GM11168 (cell line): ENCODE data around the gene ZFR2.
"Not testable (repeated sequence)": the region's sequence is repeated elsewhere in the genome, so short reads cannot be mapped to it uniquely, and the experiment has no call there.

Source experiments
- in situ Hi-C: fragments of 300-500 bp; cut with MboI; formaldehyde crosslinking; loops from one replicate; pipeline ENCODE4 v1.12.0; 2022; ENCODE audit warnings: low sequenced_read_pairs; ENCODE audit not compliant: unreplicated experiment

The ZFR2 gene

GRCh38 chr19:3818466-3818865, 50.4 kb downstream of the ZFR2 start:
- in situ Hi-C loops, result no loop called here

DNA sequence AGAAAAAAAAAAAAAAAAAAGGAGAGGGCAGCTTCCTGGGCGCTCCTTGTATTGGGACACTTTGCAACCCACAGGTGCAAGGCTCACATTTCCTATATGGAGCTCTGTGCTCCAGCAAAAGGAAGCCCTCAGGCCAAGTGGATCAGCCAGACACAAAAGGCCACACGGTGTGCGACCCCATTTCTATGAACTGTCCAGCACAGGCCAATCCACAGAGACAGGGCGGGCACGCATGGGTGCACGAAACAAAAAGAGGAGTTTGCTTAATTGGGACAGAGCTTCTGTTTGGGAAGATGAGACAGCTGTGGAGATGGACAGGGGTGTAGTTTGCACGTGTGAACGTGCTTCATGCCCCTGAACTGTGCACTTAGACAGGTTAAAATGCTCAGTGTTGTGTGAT, 51.1 kb downstream of the ZFR2 start:
- in situ Hi-C loops, result no loop called here

- in situ Hi-C loops, result no loop called here
Measured at GRCh38 chr19:3816566-3817218, 52.1 kb downstream of the ZFR2 start.

DNA sequence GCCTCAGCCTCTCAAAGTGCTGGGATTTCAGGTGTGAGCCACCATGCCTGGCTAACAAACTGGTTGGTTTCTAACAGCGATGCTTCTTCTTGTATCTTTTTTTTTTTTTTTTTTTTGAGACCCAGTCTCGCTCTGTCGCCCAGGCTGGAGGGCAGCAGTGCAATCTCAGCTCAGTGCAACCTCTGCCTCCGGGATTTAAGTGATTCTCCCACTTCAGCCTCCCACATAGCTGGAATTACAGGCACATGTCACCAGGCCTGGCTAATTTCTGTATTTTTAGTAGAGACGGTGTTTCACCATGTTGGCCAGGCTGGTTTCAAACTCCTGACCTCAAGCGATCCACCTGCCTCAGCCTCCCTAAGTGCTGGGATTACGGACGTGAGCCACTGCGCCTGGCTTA, 52.7 kb downstream of the ZFR2 start:
- in situ Hi-C loops, result not testable (repeated sequence)

GRCh38 chr19:3814648-3815047, 54.2 kb downstream of the ZFR2 start:
- in situ Hi-C loops, result no loop called here

DNA sequence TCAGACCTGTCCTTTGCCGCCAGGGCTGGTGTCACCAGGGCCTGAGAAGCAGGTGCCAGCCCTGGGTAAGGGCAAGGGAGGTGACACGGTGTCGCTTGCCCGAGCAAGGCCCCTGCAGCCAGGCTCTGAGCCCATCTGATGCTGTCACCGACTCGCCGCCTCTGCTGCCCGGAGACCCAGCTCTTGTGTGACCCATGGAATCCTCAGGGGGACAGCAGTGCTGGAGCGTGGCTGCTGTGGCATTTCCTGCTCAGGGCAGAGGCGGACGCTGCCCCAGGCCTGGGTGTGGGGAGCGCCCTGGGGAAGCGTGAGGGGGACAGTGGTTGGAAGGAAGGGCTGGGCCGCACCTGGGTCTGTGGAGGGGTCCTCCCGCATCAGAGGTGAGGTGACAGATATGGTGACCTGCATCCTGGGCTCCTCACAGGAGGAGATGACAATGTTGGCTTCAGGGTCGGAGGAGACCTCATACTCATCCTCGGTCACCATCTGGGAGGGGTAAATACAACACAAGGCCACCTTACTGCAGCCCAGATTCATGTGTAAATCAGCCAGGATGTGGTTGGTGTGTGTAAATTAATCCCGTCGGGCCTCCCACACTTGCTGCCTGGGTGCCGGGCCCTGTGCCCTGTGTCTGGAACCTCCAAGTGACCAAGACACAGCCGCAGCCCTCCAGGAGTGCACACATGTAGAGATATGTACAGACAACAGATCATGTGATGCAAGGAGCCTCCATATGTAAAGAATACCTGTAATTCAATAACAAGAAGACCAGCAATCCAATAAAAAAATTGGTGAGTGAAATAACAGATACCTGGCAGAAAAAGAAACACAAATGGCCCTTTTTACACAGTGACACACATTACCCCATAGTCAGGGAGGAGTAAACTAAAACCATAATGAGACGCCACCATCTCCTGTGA, 55.1 kb downstream of the ZFR2 start:
- in situ Hi-C loops, result no loop called here

- in situ Hi-C loops, result no loop called here
Measured at GRCh38 chr19:3810708-3811355, 58.0 kb downstream of the ZFR2 start.

- in situ Hi-C loops, result no loop called here
Measured at GRCh38 chr19:3809881-3810707, 58.7 kb downstream of the ZFR2 start.

- in situ Hi-C loops, result no loop called here
Measured at GRCh38 chr19:3808420-3809143, 60.3 kb downstream of the ZFR2 start.

DNA sequence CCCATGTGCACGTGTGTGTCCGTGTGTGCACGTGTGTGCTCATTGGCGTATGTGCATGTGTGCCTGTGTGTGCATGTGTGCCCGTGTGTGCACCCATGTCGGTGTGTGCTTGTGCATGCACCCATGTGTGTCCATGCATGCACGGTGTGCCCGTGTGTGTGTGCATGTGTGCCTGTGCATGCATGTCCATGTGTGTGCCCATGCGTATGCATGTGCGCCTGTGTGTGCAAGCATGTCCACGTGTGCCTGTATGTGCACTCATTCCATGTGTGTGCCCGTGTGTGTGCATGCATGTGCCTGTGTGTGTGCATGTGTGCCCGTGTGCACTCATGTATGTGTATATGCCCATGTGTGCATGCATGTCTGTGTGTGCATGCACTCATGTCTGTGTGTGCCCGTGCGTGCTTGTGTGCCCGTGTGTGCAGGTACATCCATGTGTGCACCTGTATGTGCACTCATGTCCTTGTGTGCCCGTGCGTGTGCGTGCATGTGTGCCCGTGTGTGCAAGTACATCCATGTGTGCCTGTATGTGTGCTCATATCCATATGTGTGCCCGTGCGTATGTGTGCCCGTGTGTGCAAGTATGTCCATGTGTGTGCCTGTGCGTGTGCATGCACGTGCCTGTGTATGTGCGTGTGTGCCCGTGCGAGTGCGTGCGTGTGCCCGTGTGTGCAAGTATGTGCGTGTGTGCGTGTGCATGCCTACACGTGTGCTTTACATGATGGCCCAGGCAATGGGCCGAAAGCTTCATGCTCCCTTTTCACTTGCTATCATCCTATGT, 61.1 kb downstream of the ZFR2 start:
- in situ Hi-C loops, result no loop called here

GRCh38 chr19:3807131-3807480, 61.7 kb downstream of the ZFR2 start:
- in situ Hi-C loops, result no loop called here

DNA sequence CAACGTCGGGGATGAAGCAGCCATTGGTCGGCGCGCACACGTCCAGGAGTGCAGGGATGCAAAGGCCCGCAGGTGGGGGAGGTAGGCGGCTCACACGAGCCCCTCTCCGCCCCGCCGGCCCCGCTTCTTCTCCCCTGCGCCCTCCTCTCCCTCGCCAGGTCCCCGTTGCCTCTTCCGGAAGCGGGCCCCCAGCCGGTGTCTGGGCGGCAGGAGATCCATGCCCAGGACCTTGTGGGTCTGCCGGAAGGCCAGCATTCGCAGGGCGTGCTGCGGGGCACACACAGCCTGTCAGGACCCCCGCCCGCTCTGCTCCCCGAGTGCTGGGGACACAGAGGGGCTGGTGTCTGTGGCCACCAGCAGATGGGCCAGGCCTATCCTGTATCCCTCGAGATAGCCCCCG, 63.0 kb downstream of the ZFR2 start:
- in situ Hi-C loops, result no loop called here

DNA sequence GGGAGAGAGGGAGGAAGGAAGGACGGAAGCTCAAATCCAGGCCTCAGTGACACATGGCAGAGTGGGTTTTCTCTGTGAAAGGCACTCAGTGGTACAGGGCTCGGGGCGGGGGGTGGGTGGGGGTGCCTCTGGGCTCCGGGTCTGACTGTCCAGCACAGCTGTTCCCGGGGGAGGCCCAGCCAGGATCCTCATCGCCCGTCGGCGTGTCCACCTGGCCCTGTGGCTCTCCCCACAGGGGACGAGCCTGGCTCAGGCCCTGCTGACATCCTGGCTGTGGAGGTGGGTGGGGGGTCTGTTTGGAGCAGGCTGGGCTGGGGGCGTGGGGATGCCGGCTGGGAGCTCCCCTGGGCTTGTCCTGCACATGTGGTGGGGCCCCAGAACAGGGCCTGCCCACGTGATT, 64.4 kb downstream of the ZFR2 start:
- in situ Hi-C loops, result no loop called here

GRCh38 chr19:3803986-3804385, 64.9 kb downstream of the ZFR2 start:
- in situ Hi-C loops, result no loop called here

DNA sequence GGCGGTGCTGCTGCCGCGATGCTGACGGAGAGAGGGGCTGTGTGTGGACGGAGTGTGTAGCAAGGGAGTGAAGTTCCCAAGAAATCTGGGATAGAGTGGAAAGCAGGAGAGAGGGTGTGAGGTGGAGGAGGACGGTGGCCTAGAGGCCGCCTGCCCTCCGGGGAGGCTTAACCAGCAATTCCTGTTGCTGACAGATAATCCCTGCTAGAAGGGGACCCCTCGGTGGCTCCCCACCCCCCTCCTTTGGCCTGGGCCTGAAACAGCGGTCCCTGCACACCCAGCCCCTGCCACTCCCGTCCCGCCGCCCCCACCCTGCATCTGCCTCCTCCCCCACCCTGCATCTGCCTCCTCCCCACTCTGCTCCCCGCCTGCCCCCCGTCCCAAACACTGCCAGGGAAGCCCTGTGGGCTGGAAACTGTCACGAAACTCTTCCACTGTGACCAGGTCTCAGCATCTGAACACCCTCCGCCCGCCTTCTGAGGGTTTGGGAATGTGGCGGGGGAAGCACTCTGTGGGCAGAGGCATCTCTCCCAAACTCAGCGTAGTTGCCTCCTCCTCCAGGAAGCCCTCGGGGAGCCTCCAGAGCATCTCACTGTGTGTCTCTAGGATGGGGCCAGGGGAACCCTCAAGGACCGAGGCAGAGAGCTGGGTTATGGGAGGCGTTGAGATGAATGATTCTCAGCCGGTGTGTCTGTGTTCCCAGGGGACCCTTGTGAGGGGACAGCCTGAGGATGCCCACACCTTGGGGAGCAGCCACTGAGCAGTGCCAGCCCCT, 65.5 kb downstream of the ZFR2 start:
- in situ Hi-C loops, result no loop called here

DNA sequence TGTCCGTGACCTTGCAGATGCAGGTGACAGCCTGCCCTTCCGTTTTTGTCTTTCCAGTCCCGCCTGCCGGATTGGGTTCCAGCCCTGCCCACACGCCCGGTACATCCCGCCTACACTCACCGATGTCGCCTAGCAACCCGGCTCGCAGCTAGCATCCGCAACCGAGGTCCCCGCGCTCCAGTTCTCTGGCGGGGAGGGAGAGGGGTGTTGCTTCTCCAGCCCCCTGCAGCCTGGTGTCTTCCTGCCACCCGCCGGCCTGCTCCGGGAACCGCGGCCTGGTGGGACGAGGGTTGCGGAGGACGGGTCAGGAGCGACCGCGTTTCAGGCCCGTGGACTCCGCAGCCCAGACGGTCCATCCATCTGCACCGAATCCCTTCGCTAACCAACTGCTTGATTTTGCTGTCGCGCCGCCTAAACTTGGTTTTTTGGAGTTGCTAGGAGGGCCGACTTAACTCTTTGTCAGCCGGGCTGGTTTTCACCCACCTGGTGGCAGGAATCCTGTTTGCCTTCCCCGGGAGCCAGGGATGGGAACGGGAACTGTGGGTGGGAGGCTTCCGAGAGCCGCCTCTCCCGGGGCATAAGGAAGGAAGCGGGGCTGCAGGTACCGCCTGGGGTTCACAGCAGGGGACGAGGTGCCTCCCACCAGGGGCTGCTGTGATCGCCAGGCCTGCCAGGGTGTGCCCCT, 67.3 kb downstream of the ZFR2 start:
- in situ Hi-C loops, result no loop called here

DNA sequence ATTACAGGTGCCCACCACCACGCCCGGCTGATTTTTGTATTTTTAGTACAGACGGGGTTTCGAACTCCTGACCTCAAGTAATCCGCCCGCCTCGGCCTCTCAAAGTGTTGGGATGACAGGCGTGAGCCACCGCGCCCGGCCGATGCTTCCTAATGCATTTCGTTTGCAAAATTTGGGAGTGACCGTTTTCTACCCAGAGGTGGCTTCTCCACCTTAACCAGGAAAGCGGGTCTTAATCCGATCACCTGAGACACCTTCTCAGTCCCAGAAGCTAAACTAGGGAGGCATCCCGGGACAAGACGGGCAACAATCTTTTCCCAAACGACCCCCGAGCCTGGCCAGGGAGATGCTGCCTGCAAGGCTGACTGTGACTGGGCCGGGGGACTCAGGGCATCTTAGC, 67.8 kb downstream of the ZFR2 start:
- in situ Hi-C loops, result no loop called here

DNA sequence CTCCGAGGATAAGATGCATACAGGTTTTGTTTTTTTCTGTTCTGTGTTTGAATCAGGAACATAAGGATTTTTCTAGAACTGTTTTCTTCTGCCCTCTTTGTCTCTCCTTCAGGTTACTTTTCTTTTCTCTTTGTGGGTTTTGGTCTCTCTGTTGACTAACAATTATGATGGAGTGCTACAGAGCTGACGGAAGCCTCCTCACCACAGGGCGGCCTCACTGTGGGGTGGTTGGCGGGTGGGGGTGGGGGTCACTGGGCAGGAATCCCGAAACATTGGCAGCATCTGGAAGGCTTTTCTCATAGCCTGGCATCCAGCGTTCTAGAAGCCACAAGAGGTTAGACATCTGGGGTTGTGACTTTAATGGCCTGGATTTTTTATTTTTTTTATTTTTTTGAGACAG, 70.7 kb downstream of the ZFR2 start:
- in situ Hi-C loops, result no loop called here
